Stimulated activated naive CD8-positive, alpha-beta T cell treated with anti-CD3 and anti-CD28 coated beads, Interleukin-15, Interleukin-2, amounts not matched to agents 100 ng/mL and 50 ng/mL, for 24 hours (primary cell): ENCODE data around the gene STX5.
"Not testable (repeated sequence)": the region's sequence is repeated elsewhere in the genome, so short reads cannot be mapped to it uniquely, and the experiment has no call there.

Source experiments
- H3K27ac Mint-ChIP-seq: one replicate; pipeline ENCODE4 v1.8.0; 2021; ENCODE audit warnings: mild to moderate bottlenecking, mixed read lengths
- H3K27me3 Mint-ChIP-seq: one replicate; pipeline ENCODE4 v1.8.0; 2021; ENCODE audit warnings: mixed read lengths
- H3K36me3 Mint-ChIP-seq: one replicate; pipeline ENCODE4 v1.8.0; 2021; ENCODE audit warnings: low read depth, mixed read lengths
- H3K4me1 Mint-ChIP-seq: one replicate; pipeline ENCODE4 v1.8.0; 2021; ENCODE audit warnings: low read depth, mixed read lengths
- H3K4me3 Mint-ChIP-seq: one replicate; pipeline ENCODE4 v1.8.0; 2021; ENCODE audit warnings: mild to moderate bottlenecking, mixed read lengths
- H3K9me3 Mint-ChIP-seq: one replicate; pipeline ENCODE4 v1.8.0; 2021; ENCODE audit warnings: mixed read lengths

STX5 gene

GRCh38 chr11:62843466-62843865, 11.6 kb upstream of the STX5 start:
- peaks cover 22% of the 10 kb centered on the region for H3K4me1 Mint-ChIP-seq
- peaks cover 10% of the 10 kb centered on the region for H3K36me3 Mint-ChIP-seq
- no peaks in the 10 kb centered on the region for H3K9me3 Mint-ChIP-seq
- no peaks in the 10 kb centered on the region for H3K27me3 Mint-ChIP-seq
- no peak overlapping the region for H3K27ac Mint-ChIP-seq
- no peak overlapping the region for H3K4me3 Mint-ChIP-seq

GRCh38 chr11:62842891-62843290, 11.0 kb upstream of the STX5 start:
- peaks cover 10% of the 10 kb centered on the region for H3K36me3 Mint-ChIP-seq
- H3K4me1 Mint-ChIP-seq, result peaks cover 22% of the 10 kb centered on the region
- not testable (repeated sequence) for H3K27ac Mint-ChIP-seq, H3K4me3 Mint-ChIP-seq, H3K27me3 Mint-ChIP-seq, H3K9me3 Mint-ChIP-seq

- Mint-ChIP-seq H3K9me3 (no peaks in the 10 kb centered on the region), H3K4me1 (peaks cover 29% of the 10 kb centered on the region), H3K27me3 (no peaks in the 10 kb centered on the region), H3K27ac (no peak overlapping the region), H3K36me3 (peaks cover 17% of the 10 kb centered on the region), H3K4me3 (no peak overlapping the region)
Measured at GRCh38 chr11:62842171-62842741, 10.4 kb upstream of the STX5 start.

- no peaks in the 10 kb centered on the region for H3K9me3 Mint-ChIP-seq
- peaks cover 19% of the 10 kb centered on the region for H3K36me3 Mint-ChIP-seq
- H3K4me1 Mint-ChIP-seq, result peaks cover 34% of the 10 kb centered on the region
- H3K4me3 Mint-ChIP-seq, result no peak overlapping the region
- H3K27me3 Mint-ChIP-seq, result no peaks in the 10 kb centered on the region
- no peak overlapping the region for H3K27ac Mint-ChIP-seq
Measured at GRCh38 chr11:62841361-62842170, 9.7 kb upstream of the STX5 start.

GRCh38 chr11:62840721-62841360, 9.0 kb upstream of the STX5 start:
- H3K4me1 Mint-ChIP-seq, result peaks cover 42% of the 10 kb centered on the region
- H3K27ac Mint-ChIP-seq, H3K27me3 Mint-ChIP-seq, H3K9me3 Mint-ChIP-seq, H3K4me3 Mint-ChIP-seq: not testable (repeated sequence)
- H3K36me3 Mint-ChIP-seq, result peaks cover 27% of the 10 kb centered on the region

- H3K27ac Mint-ChIP-seq, result no peak within 1 kb of the TSS
- H3K4me3 Mint-ChIP-seq, result no peak within 1 kb of the TSS
- H3K4me1 Mint-ChIP-seq, result peaks cover 48% of the 10 kb centered on the region
- H3K9me3 Mint-ChIP-seq, result no peaks in the 10 kb centered on the region
- peaks cover 39% of the 10 kb centered on the region for H3K36me3 Mint-ChIP-seq
- H3K27me3 Mint-ChIP-seq, result no peaks in the 10 kb centered on the region
Measured at GRCh38 chr11:62839050-62839945, 7.4 kb upstream of the STX5 start, which contains the start of gene WDR74. WDR74 (minus strand) TSS chr11:62839590; CDS start chr11:62839570, 20 bp downstream.

- Mint-ChIP-seq H3K9me3 (no peaks in the 10 kb centered on the region), H3K27ac (no peak overlapping the region), H3K4me3 (no peak overlapping the region), H3K4me1 (peaks cover 60% of the 10 kb centered on the region), H3K36me3 (peaks cover 56% of the 10 kb centered on the region), H3K27me3 (no peaks in the 10 kb centered on the region)
Measured at GRCh38 chr11:62835336-62835735, 3.5 kb upstream of the STX5 start.

- Mint-ChIP-seq H3K27ac (peak within 1 kb of the TSS; percentile 96), H3K4me3 (peak within 1 kb of the TSS; percentile 93), H3K36me3 (peaks cover 49% of the 10 kb centered on the region), H3K9me3 (no peaks in the 10 kb centered on the region), H3K4me1 (peaks cover 51% of the 10 kb centered on the region), H3K27me3 (no peaks in the 10 kb centered on the region)
Measured at GRCh38 chr11:62832336-62833234, 734 bp upstream of the STX5 start, which contains the start of gene TEX54. TEX54 (minus strand) TSS chr11:62832841.

- Mint-ChIP-seq H3K9me3 (no peaks in the 10 kb centered on the region), H3K4me3 (peak overlapping the region; percentile 93), H3K27me3 (no peaks in the 10 kb centered on the region), H3K36me3 (peaks cover 46% of the 10 kb centered on the region), H3K27ac (peak overlapping the region; percentile 96), H3K4me1 (peaks cover 37% of the 10 kb centered on the region)
Measured at GRCh38 chr11:62830904-62831519, 839 bp downstream of the STX5 start.

- not testable (repeated sequence) for H3K27ac Mint-ChIP-seq, H3K9me3 Mint-ChIP-seq, H3K27me3 Mint-ChIP-seq, H3K4me3 Mint-ChIP-seq
- Mint-ChIP-seq H3K36me3 (peaks cover 42% of the 10 kb centered on the region), H3K4me1 (peaks cover 21% of the 10 kb centered on the region)
Measured at GRCh38 chr11:62828130-62828529, 3.7 kb downstream of the STX5 start.

GRCh38 chr11:62823677-62824076, 8.2 kb downstream of the STX5 start:
- Mint-ChIP-seq H3K4me3 (no peak overlapping the region), H3K4me1 (no peaks in the 10 kb centered on the region), H3K27ac (peak overlapping the region; percentile 31), H3K27me3 (no peaks in the 10 kb centered on the region), H3K9me3 (no peaks in the 10 kb centered on the region), H3K36me3 (peaks cover 54% of the 10 kb centered on the region)

- Mint-ChIP-seq H3K27me3 (no peaks in the 10 kb centered on the region), H3K4me1 (no peaks in the 10 kb centered on the region), H3K36me3 (peaks cover 24% of the 10 kb centered on the region), H3K4me3 (no peak overlapping the region), H3K9me3 (no peaks in the 10 kb centered on the region), H3K27ac (no peak overlapping the region)
Measured at GRCh38 chr11:62817129-62817528, 14.7 kb downstream of the STX5 start.

- H3K27ac Mint-ChIP-seq, result no peak overlapping the region
- no peaks in the 10 kb centered on the region for H3K9me3 Mint-ChIP-seq
- H3K27me3 Mint-ChIP-seq, result no peaks in the 10 kb centered on the region
- no peak overlapping the region for H3K4me3 Mint-ChIP-seq
- H3K36me3 Mint-ChIP-seq, result peaks cover 24% of the 10 kb centered on the region
- no peaks in the 10 kb centered on the region for H3K4me1 Mint-ChIP-seq
Measured at GRCh38 chr11:62816557-62816956, 15.3 kb downstream of the STX5 start.
